Osteocyte (in vitro differentiated cells): ENCODE measurements around the gene PTPN9. TPM values are rescaled to one million over a fixed set of nuclear protein-coding genes. Genes with fewer than 3 reads are reported as not detected.
"Not testable (repeated sequence)": the region's sequence is repeated elsewhere in the genome, so short reads cannot be mapped to it uniquely, and the experiment has no call there.

Experiments
- DNase-seq: peaks from one replicate; pipeline ENCODE4 v3.0.0; 2021; ENCODE audit warnings: mixed read lengths; ENCODE audit not compliant: unreplicated experiment; ENCODE audit errors: extremely low spot score
- H3K27ac Mint-ChIP-seq: one replicate; pipeline ENCODE4 v1.8.0; 2021; ENCODE audit warnings: mild to moderate bottlenecking, mixed read lengths; ENCODE audit not compliant: unreplicated experiment
- H3K27me3 Mint-ChIP-seq: one replicate; pipeline ENCODE4 v1.8.0; 2021; ENCODE audit warnings: mixed read lengths; ENCODE audit not compliant: unreplicated experiment
- H3K36me3 Mint-ChIP-seq: one replicate; pipeline ENCODE4 v1.8.0; 2021; ENCODE audit warnings: mixed read lengths; ENCODE audit not compliant: unreplicated experiment
- H3K4me1 Mint-ChIP-seq: one replicate; pipeline ENCODE4 v1.8.0; 2021; ENCODE audit warnings: mixed read lengths; ENCODE audit not compliant: unreplicated experiment
- H3K4me3 Mint-ChIP-seq: one replicate; pipeline ENCODE4 v1.8.0; 2021; ENCODE audit warnings: mild to moderate bottlenecking, moderate library complexity, mixed read lengths; ENCODE audit not compliant: unreplicated experiment
- H3K9me3 Mint-ChIP-seq: one replicate; pipeline ENCODE4 v1.8.0; 2021; ENCODE audit warnings: mixed read lengths; ENCODE audit not compliant: unreplicated experiment
- total RNA-seq: library from RNA; stranded (reverse); gene quantifications from 2 replicates; pipeline ENCODE4 v1.2.1, GENCODE V29; 2021
- TF ChIP-seq, protein P1 (sequence below): fragments of 200-600 bp; sonication (generic); IDR thresholded peaks from 2 replicates; pipeline ENCODE4 v1.5.0; 2021; ENCODE audit warnings: antibody characterized with exemption, mild to moderate bottlenecking, moderate library complexity

Gene PTPN9
- total RNA-seq, 1 donor from 2014 or later: 53.4 TPM

DNA sequence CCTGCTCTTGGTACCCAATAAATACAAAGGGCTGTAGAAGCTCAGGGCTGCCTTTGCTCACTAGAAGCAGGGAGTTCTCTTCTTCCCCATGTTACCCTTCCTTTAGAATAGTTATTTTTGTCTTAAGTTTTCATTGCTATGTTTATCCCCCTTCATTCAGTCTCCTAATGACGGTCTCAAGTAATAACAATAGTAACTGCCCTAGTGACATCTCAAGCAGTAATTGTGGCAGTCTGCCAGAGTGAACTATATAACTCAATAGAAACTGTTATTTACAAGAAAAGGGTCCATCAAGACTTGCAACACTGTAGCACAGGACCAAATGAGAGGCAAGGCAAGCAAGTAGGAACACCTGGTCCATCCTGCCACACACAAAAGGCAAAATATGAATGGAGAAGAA, 95.2 kb downstream of the PTPN9 start:
- TF ChIP-seq, protein P1, sequence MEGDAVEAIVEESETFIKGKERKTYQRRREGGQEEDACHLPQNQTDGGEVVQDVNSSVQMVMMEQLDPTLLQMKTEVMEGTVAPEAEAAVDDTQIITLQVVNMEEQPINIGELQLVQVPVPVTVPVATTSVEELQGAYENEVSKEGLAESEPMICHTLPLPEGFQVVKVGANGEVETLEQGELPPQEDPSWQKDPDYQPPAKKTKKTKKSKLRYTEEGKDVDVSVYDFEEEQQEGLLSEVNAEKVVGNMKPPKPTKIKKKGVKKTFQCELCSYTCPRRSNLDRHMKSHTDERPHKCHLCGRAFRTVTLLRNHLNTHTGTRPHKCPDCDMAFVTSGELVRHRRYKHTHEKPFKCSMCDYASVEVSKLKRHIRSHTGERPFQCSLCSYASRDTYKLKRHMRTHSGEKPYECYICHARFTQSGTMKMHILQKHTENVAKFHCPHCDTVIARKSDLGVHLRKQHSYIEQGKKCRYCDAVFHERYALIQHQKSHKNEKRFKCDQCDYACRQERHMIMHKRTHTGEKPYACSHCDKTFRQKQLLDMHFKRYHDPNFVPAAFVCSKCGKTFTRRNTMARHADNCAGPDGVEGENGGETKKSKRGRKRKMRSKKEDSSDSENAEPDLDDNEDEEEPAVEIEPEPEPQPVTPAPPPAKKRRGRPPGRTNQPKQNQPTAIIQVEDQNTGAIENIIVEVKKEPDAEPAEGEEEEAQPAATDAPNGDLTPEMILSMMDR: no peak
- Mint-ChIP-seq H3K36me3 (peaks cover 28% of the 10 kb centered on the region), H3K4me1 (no peaks in the 10 kb centered on the region), H3K27me3 (no peaks in the 10 kb centered on the region), H3K27ac (no peak overlapping the region), H3K9me3 (peaks cover 4% of the 10 kb centered on the region), H3K4me3 (no peak overlapping the region)
- no peak for DNase-seq

DNA sequence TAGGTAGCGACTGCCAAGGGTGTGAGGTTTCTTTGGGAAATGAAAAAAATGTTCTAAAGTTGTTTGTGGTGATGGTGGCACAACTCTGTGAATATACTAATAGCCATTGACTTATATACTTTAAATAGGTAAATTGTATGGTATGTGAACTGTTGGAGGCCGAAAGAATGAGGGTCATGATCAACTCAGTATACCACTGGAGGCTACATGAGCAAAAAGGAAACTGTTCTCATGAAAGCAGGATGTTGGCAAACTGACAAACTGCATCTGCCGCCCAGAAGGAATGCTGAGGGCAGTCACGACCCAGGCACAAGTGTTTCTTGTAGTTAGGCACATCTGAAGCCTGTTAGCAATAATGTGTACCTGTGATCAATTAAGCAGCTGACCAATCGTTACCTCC, 95.6 kb downstream of the PTPN9 start:
- DNase-seq, H3K4me1 Mint-ChIP-seq, H3K27me3 Mint-ChIP-seq, H3K9me3 Mint-ChIP-seq, H3K4me3 Mint-ChIP-seq, H3K27ac Mint-ChIP-seq: not testable (repeated sequence)
- peaks cover 31% of the 10 kb centered on the region for H3K36me3 Mint-ChIP-seq

DNA sequence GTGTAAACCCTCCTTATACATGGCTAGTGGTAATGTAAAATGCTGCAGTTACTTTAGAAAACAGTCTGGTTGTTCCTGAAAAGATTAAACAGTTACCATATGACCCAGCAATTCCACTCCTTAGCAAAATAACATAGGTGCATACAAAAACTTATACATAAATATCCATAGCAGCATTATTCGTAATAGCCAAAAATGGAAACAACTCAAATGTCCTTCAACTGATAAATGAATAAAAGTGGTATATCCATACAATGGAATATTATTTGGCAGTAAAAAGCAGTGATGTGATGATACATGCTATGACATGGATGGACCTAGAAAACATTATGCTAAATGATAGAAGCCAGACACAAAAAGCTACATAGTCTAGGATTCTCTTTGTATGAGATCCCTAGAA, 96.0 kb downstream of the PTPN9 start:
- DNase-seq: no peak
- Mint-ChIP-seq H3K36me3 (peaks cover 35% of the 10 kb centered on the region), H3K27ac (no peak overlapping the region), H3K4me3 (no peak overlapping the region), H3K27me3 (no peaks in the 10 kb centered on the region), H3K4me1 (no peaks in the 10 kb centered on the region), H3K9me3 (peaks cover 4% of the 10 kb centered on the region)
- TF ChIP-seq, protein P1: no peak

DNA sequence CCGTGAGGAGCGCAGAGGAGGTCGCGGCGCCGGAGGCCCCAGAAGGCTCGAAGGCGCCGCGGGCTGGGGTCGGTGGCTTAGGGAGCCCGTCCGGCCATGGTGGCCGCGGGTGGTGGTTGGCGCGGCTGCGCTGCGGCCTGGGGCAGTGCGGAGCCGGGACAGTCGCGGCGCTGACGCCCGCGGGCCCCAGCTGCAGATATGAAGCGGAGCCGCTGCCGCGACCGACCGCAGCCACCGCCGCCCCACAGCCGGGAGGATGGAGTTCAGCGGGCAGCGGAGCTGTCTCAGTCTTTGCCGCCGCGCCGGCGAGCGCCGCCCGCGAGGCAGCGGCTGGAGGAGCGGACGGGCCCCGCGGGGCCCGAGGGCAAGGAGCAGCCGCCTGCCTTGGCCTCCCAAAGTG, 98.7 kb downstream of the PTPN9 start:
- not testable (repeated sequence) for DNase-seq, H3K27ac Mint-ChIP-seq, H3K27me3 Mint-ChIP-seq, H3K4me3 Mint-ChIP-seq, H3K4me1 Mint-ChIP-seq, H3K9me3 Mint-ChIP-seq
- peaks cover 33% of the 10 kb centered on the region for H3K36me3 Mint-ChIP-seq

DNA sequence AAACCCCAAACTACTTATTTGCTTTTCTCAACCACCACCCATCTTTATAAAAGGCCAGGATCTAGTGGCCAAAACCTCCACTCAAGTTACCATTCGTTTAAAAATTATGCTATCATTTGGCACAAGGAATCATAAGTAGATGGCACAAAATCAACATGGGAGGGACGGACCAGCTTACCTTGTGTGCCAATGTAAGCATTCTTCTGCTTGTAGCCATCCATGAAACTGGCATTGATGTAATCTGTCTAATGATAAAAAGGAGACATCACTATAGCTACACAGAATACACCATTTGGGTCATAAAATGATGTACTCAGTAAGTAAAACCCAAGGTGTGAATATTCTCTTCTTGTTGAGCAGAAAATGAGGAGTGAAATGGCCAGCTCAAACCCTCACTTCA, 99.4 kb downstream of the PTPN9 start:
- no peak for DNase-seq
- H3K27ac Mint-ChIP-seq: no peak overlapping the region
- peaks cover 4% of the 10 kb centered on the region for H3K9me3 Mint-ChIP-seq
- TF ChIP-seq, protein P1: no peak
- no peaks in the 10 kb centered on the region for H3K27me3 Mint-ChIP-seq
- no peak overlapping the region for H3K4me3 Mint-ChIP-seq
- H3K36me3 Mint-ChIP-seq: peaks cover 35% of the 10 kb centered on the region
- no peaks in the 10 kb centered on the region for H3K4me1 Mint-ChIP-seq

DNA sequence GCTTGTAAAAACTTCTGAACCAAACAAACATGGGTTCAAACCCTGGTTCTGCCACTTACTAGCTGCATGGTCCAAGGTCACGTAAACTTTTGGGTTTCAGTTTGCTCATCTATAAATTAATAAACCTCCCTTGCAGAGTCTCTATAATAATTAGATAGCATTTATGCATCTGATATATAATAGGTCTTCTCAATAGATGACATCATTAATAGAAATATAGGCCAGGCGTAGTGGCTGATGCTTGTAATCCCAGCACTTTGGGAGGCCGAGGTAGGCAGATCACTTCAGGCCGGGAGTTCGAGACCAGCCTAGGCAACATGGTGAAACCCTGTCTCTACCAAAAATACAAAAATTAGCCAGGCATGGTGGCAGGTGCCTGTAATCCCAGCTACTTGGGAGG, 102.0 kb downstream of the PTPN9 start:
- not testable (repeated sequence) for H3K4me1 Mint-ChIP-seq, H3K27me3 Mint-ChIP-seq, H3K4me3 Mint-ChIP-seq, H3K9me3 Mint-ChIP-seq, H3K27ac Mint-ChIP-seq, DNase-seq
- peaks cover 30% of the 10 kb centered on the region for H3K36me3 Mint-ChIP-seq
